NCI-H1105 (cell line): ENCODE data around the gene ABHD2.
"Not testable (repeated sequence)": the region's sequence is repeated elsewhere in the genome, so short reads cannot be mapped to it uniquely, and the experiment has no call there.

Source experiments
- DNase-seq: peaks from one replicate; lab custom pipeline; 2025; lab: John Stamatoyannopoulos, UW

ABHD2 gene

GRCh38 chr15:89075101-89075640, 13.1 kb upstream of the ABHD2 start:
- no peak for DNase-seq

GRCh38 chr15:89075846-89076245, 12.4 kb upstream of the ABHD2 start:
- no peak for DNase-seq

DNA sequence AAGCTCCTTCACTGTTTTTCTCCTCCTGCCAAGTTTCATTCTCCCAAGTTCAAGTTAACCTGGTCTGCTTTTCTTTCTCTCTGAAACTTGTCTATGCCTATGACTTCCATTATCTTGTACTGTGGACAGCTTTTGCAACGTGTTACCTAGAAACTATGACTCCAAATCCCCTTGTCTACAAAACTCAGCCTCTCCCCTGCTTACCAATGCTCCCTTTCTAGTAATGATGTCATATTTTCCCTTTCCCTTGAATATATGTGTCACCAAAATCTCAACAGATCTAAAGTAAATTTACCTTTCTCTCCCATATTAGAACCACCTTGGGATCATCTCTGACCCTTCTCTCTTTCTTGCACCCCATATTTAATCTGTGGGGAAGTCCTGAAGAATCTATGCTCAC, 10.5 kb upstream of the ABHD2 start:
- no peak for DNase-seq

DNA sequence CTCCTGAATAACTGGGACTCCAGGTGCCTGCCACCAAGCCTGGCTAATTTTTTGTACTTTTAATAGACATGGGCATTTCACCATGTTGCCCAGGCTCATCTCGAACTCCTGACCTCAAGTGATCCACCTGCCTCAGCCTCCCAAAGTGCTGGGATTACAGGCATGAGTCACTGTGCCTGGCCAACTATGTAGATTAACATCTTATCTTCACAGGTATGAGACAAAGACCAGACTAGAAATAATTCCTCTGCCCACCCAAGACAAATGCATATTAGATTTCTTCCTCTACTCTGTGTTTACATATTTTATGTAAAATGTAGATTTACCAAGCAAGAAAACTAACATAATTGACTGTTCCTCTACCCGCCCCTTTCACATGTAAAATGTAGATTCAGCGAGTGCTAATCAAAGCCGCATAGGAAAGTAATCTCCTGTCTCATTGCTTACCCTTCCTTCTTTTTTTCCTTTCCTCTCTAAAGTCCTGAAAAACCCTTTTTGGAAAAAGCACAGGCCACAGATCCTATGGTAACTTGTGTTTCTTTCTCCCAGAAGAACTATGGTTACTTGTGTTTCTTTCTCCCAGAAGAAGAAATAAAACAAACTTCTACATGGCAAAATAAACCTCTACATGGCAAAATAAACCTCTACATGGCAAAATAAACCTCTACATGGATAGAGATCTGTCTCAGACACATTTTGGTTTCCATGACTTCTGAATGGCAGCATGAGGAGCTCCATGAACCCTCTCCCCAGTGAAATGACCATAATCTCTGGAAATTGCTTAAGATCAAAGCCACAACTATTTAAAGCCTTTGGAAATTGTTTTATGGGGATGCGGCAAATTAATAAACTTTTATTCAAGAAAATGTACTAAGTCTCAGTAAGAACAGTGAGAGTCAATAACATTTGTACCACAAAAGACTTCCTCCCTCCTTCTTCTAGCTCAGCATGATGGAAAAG, 9.1 kb upstream of the ABHD2 start:
- DNase-seq, result no peak

DNA sequence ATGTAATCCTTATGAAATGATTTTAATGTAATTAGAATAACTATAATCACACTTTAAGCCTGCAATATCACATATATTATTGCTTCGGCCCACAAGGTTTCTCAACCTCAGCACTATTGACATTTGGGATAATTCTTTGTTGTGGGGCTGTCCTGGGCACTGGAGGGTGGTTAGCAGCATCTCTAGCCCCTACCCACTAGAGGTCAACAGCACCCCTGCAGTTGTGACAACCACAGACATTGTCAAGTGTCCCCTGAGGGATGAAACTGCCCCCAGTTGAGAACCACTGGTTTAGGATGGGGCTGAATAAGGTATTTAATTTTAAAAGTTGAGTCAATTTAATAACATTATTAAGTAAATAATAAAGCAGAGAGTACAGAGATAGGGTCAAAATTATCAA, 6.4 kb upstream of the ABHD2 start:
- no peak for DNase-seq

DNA sequence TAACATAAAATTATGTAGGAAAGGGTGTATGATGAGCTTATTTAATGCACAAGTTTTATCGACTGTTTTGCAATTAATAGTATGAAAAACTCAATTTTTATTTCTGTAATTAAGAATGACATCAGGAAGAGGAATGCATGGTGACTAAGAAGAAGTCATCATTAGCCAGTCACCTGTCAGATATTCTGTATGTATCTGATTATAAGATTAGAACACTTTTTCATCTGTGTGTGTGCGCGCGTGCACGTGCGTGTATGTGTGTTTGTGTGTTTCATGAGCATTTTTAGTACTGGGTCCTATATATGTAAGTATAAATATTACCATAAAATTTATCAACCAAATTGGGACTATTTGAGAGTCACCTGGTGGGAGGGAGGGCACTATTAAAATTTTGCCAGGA, 5.0 kb upstream of the ABHD2 start:
- DNase-seq, result no peak

DNA sequence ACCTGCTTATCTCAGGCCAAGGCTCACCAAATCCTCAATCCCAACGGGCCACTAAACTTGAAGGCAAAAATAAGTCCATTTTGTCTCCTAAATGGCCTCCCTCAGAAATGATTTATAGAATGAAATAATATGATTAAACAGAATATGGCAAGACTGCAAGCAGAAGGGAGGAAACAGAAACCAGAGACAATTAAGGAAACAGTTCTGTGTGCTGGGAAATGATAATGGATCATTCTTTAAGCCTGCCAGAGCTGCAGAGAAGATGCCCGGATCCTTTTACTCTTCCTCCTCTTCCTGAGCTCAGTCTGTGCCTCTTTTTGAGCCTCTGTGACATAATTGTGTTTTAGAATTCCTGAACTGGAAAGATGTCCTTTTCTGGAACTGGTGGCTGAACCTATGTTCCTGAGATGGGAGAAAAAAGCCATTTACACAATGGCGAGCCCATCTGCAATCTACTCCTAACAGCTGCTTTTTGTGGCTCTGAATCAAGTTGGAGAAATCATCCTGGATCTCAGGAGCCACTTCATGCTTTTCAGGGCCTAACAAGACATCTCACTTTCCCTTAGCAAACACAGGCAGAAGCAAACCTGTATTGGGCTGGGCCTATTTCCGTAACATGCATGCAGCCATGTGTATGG, 2.8 kb upstream of the ABHD2 start:
- no peak for DNase-seq

DNA sequence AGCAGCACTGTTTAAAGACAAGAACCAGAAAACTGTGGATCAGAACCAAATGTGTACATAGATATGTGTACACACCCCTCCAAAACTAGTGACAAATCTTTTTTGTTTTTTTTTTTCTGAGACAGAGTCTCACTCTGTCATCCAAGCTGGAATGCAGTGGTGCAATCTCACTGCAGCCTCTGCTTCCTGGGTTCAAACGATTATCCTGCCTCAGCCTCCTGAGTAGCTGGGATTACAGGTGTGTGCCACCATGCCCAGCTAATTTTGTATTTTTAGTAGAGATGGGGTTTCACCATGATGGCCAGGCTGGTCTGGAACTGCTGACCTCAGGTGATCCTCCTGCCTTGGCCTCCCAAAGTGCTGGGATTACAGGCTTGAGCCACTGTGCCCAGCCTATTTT, 2.3 kb upstream of the ABHD2 start:
- not testable (repeated sequence) for DNase-seq

DNA sequence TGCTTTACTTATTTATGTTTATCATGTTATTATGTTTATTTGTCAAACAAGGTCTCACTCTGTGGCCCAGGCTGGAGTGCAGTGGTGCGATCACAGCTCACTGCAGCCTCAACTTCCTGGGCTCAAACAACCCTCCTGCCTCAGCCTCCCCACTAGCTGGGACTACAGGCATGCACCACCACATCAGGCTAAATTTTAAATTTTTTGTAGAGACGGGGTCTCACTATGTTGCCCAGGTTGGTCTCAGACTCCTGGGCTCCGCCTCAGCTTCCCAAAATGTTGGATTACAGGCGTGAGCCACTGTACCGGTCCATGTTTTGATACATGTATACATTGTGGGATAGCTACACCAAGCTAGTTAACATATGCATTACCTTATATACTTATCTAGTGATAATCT, 1.9 kb upstream of the ABHD2 start:
- DNase-seq, result not testable (repeated sequence)

DNA sequence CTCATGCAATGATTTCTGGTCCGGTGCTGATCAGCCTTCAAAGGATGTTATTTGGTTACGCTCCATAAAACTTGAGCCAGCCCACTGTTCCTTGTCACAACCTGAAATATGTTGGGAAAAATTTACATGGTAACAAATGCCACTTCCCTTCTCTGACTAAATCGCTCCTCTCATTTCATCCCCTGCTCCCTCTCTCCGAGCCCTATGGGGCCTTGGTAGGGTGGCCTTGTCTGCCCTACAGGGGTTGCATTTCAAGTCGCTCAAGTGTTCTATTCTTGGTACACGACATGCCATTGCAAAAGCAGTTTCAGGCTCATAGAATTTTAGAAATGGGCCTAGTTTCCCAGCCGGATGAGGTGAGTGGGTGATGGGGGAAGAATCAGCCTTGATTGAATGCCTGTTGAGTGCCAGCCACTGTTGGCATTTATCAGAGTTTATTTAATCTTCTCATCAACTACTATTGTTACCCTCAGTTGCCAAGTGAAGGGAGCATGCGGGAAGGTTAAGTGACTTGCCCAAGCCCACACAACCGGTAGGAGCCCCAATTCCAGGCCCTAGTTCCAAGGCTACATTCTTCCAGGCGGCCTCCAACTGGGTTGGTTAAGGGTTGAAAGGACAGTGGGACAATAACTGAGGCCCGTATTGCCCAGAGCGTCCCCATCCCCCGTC, 961 bp upstream of the ABHD2 start:
- DNase-seq, result no peak

DNA sequence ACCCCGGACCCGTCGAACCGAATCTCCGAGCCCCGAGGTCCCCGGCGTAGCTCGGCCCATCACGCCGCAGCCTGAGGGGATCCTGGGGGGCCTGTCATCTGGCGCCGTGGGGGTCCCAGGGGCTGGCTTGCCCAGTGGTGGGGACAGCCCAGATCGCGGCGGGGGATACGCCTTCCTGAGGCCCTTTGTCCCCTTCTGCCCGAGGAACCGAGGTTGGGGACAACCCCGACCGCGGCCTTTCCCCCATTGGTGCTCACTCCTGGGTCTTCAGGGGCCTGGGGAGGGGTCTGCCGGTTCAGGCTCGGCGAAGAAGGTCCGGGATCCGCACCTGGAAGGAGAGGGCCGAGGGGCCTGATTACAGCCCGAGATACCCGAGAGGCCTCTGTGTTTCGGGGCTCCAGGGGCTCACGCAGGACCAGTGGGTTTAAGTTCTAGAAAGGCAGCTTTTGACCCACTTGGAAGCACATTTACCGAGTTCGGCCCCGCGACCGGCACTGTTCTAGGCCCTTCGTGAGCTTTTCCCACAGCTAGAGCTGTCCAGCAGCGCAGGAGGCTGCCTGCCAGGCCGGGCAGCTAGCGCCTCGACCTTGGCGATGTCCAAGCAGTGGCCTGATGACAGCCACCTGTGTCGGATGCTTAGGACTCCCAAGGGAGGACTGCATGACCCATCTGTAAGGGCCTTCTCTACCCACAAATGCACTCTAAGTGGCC, 504 bp downstream of the ABHD2 start:
- DNase-seq, result no peak

DNA sequence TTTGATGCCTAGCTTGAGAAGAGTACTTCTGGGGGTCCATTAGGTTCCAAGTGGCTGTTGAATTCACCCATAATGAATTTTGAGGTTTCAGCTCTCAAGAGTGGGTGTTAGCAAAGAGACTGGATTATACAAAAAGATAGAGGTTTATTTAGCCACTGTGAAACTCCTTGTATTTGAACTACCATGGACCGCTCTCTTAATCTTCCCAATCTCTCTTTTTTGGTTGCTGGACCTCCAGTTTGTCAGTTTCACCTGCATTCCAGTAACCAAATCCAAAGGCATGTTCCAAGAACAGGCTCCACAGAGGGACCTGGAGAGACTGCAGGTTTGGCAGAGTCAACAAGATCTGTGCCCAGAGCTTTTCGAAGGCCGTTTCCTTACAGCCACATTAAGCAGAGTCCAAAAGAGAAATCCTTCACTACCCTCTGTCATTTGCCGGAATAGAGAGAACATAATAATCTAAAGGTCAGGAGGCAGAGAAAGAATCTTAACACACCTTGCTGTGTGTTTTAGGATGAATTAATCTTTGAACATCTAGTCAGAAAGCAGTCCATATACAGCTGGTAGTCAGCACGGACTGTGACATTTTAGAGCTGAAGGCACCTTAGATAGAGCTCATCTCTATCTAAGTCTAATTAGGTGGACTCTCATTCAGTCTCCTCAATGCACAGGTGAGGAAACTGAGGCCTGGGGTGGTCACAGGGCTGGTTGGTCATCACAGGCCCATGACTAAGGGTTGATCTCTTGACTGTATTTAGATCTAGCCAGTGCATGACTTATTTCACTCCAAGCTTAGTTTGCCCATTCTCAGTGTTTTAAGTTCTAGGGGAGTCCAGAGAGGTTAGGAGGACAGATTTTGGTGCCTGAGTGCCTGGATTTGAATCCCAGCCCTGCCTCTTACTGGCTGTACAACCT, 1.3 kb downstream of the ABHD2 start:
- DNase-seq, result no peak

DNA sequence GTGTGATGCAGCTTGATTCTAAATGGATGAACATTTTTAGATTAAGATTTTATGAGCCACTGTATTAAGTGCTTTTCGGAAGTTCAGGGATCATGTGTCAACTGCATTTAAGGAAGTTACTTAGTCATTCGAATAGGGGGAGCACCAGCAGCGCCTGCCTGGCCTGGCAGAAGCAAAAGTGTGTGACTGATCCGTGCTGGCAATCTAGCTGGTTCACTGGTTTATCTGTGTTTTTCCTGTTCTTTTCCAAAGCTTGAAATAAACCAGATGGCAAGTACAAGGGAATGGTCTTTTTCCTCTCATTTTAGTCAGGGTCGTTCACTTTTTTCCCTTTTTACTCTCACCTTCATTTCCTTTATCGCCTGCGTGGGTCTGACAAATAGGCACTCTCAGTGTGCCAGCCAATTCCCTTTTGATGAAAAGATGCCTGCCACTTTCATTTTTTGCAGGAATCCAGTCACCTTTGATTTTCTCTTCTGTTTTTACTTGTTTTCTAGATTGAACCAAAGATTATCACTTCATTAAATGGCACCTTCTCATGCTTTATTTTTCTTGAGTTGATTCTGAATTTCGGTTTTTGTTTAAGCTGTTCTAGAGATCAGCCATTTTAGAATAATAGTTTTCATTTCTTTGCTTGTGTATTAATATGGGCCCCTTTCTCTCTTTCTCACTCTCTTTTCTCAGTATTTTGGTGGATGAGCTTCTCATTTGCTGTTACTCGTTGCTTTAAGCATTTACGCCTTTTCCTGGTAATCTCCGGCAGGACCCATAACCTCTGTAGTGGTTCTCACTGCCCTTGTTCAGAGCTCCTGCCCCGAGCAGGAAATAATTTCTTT, 2.8 kb downstream of the ABHD2 start:
- no peak for DNase-seq

DNA sequence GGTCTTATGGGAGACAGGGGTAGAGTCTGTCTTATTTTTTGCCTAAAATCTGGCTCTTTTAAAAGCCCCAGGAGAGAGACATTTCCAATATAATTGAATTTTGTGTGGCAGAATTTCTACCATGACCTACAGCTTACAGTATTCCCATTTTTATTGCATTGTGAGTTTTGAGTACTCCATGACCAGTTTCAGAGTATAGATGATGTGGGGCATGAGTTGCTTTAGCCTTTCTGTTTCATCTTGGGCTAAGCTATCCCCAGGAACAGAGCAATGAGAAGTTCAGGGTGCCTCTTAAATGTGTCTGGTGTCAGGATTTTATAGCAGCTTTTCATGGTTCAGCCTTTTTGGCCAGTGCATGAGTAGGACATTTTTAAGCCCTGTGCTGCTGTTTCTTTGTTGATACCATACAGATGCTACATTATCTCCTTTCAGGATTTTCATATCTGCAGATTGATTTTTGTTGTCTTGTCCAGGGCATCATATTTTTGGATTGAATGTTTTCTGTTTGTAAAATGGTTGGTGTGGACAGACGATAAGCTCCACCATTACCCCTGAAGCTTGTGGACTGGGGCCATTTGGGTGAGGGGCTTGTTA, 3.5 kb downstream of the ABHD2 start:
- DNase-seq, result no peak

DNA sequence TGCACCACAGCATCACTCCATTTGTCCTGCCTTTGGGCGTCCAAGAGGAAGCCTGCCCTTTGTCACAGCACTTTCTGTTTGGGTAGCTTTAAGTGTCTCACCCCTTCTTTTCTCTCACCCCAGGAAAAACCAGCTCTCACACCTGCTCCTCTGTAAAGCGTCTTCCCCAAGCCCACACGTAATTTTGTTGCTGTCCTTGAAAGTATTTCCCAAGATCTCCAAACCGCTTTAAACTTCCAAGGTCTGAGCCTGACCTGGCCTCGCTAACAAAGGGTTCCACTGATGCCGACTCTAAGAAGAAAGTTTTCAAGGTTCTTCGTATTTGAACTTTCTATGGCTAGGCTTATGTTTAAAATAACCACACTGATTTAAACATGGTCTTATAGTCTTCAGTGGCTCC, 5.3 kb downstream of the ABHD2 start:
- DNase-seq, result no peak

- DNase-seq, result no peak
Observed at GRCh38 chr15:89095073-89095472, 6.8 kb downstream of the ABHD2 start.

DNA sequence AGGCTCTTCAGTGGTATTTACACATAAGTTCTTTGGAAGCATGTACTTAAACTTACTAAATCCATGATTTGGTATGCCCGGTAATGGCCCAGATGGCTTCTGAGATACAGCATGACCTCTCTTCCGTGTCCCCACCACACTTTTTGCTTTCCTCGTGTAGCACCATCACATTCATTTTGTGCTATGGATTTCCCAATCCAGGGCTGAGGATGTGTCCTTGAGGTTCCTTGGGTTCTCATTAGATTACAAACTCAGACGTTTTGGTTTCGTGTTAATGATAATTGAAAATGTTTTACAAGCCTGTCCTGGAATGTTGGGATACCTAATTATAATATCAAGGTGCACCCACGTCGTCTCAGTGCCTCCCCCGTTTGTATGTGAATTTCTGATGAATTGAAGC, 7.3 kb downstream of the ABHD2 start:
- no peak for DNase-seq

GRCh38 chr15:89096664-89097063, 8.4 kb downstream of the ABHD2 start:
- no peak for DNase-seq

DNA sequence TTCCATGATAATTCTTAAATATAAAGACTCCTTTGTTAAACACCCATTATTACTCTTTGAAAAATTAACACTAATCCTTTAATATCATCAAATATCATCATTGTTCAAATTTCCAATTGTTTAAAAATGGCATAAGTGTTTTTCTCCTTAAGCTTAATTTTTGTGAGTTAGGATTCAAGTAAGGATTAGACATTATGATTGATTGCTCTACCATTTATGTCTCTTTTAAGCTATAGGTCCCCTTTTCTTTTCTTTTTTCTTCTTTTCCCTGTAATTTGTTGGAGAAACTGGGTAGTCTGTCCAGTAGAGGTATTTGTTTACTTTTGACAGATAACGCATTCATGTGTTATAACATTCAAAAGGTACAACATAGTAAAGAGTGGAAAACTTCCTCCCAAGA, 9.1 kb downstream of the ABHD2 start:
- DNase-seq, result no peak

GRCh38 chr15:89098281-89098680, 10.0 kb downstream of the ABHD2 start:
- no peak for DNase-seq
